ENCODE data around the gene FBF1. TPM values are rescaled to one million over a fixed set of nuclear protein-coding genes. Genes with fewer than 3 reads are reported as not detected.

The FBF1 gene
- total and polyA plus RNA-seq, 9 of the 15 experiments (the other 6 are each of a cell fraction or from before 2014, with no cell fraction given): 0.46 to 14.9 (median 7.5) TPM

- Histone ChIP-seq H2AFZ (ENCODE audit: low read depth, low read length) (peak within 1 kb of the TSS; percentile 90), H3K36me3 (ENCODE audit: control insufficient read depth, insufficient read depth, low read length) (peaks cover 36% of the 10 kb centered on the region; the same call in 2 of the 3 replicates), H3K27ac (ENCODE audit: extremely low read depth, low read depth, low read length) (peak within 1 kb of the TSS; percentile 85), H3K9me1 (ENCODE audit: control insufficient read depth, insufficient read depth, low read length) (no peaks in the 10 kb centered on the region), H4K20me1 (replicated peaks; ENCODE audit: control insufficient read depth, insufficient read depth, low read length) (no peaks in the 10 kb centered on the region), H3K4me1 (replicated peaks in 1 of 2; ENCODE audit: control insufficient read depth in 2 of 2, insufficient read depth in 2 of 2, low read length in 2 of 2) (peaks cover 6 to 49% of the 10 kb centered on the region in 2 experiments; a peak in 4 of 5 replicates), H3K79me2 (ENCODE audit: control insufficient read depth, insufficient read depth, low read length) (peaks cover 20% of the 10 kb centered on the region), H3K9me3 (replicated peaks; ENCODE audit: control insufficient read depth, insufficient read depth, low read depth, low read length) (no peaks in the 10 kb centered on the region), H3K4me2 (ENCODE audit: insufficient read depth, low read length) (peak within 1 kb of the TSS; percentile 83), H3K27me3 (ENCODE audit: control insufficient read depth in 2 of 2, insufficient read depth in 2 of 2, low read length in 2 of 2) (no peaks in the 10 kb centered on the region), H3K9ac (ENCODE audit: insufficient read depth in 1 of 2, low read depth in 2 of 2, low read length in 2 of 2) (peak within 1 kb of the TSS; percentile 75 to 97), H3K4me3 (peak within 1 kb of the TSS; percentile 87)
- BruUV-seq (replicated peaks): no TSS peak
- POLR2A ChIA-PET: interaction anchor here (0.6 to 1.6 kb wide), 7 partner anchors 9 to 103 kb away, joined by 3 to 6 read pairs (median 4); partner anchors contain the start of genes CDK3 and TRIM65
- WGBS (ENCODE audit: insufficient coverage, low coverage, missing lambda C conversion rate): 5% methylated on average over 42 of the region's 69 CpGs
- in situ Hi-C loops (cut with MboI): loop anchor here (5.0 kb wide), 1 partner anchor 102 kb away; no protein-coding TSS in a partner anchor
- ATAC-seq (peak; percentile 98), FAIRE-seq (peak; percentile 91), DNase-seq (ENCODE audit: extremely low read depth in 1 of 4, low spot score in 3 of 4) (peak; percentile 93 to 96 (median 95))
- intact Hi-C loops (cut with micrococcal nuclease): loop anchor here (1.0 to 5.0 kb wide), 2 partner anchors 82 to 100 kb away; no protein-coding TSS in a partner anchor
- CTCF ChIA-PET (ENCODE audit: low intra/inter-chr PET ratio): interaction anchor here (0.6 to 3.9 kb wide), 5 partner anchors 100 to 277 kb away, joined by 3 to 47 read pairs (median 3); partner anchors contain the start of gene GALK1
- TF ChIP-seq SRF (CRISPR knock-in tag; IDR thresholded peaks at IDR 0.05) (peak in 1 of 2 experiments; percentile 38; a peak in 1 of 4 replicates), GABPB1 (CRISPR knock-in tag; IDR thresholded peaks at IDR 0.05) (peak; percentile 94), ZBTB1 (CRISPR knock-in tag; IDR thresholded peaks at IDR 0.05; ENCODE audit: borderline replicate concordance, low read depth) (peak; percentile 62; the same call in 1 of the 2 replicates), UBTF (IDR thresholded peaks at IDR 0.05; ENCODE audit: borderline replicate concordance in 1 of 2, low read depth in 2 of 2, low read length in 2 of 2) (peak; percentile 58 to 80; a peak in 2 of 4 replicates), BCOR (IDR thresholded peaks at IDR 0.05) (no peak), KAT7 (CRISPR knock-in tag; IDR thresholded peaks at IDR 0.05; ENCODE audit: borderline replicate concordance) (peak; percentile 95; the same call in 1 of the 2 replicates), FOXK1 (CRISPR knock-in tag; IDR thresholded peaks at IDR 0.05; ENCODE audit: borderline replicate concordance) (peak; percentile 65; the same call in 1 of the 2 replicates), ZEB2 (IDR thresholded peaks at IDR 0.05) (peak; percentile 83), CHCHD3 (CRISPR knock-in tag; IDR thresholded peaks at IDR 0.05) (0 out of 2 replicates have a peak, but pooled peaks have one; percentile 6), HMG20A (CRISPR knock-in tag; conservative IDR thresholded peaks at IDR 0.05) (no peak), ZBTB11 (CRISPR knock-in tag; IDR thresholded peaks at IDR 0.05) (peak in 1 of 3 experiments; percentile 57; a peak in 2 of 6 replicates), HCFC1 (IDR thresholded peaks at IDR 0.05; ENCODE audit: low read depth, low read length) (peak; percentile 70), NCOR1 (IDR thresholded peaks at IDR 0.05) (peak; percentile 42), ESRRA (IDR thresholded peaks at IDR 0.05; ENCODE audit: borderline replicate concordance, low read depth) (peak; percentile 79; the same call in 1 of the 2 replicates), MCM3 (IDR thresholded peaks at IDR 0.05) (no peak)
These were observed 35.9 kb downstream of the FBF1 start, which contains the start of gene MRPL38 for GRCh38 chr17:75904749-75905521. Gene MRPL38 (minus strand): TSS chr17:75904884. CDS start chr17:75904875, 9 bp downstream.
